HEK293 (cell line): ENCODE measurements around the gene ESPL1.

ENCODE experiments used
- CTCF ChIA-PET: fragments of 350-600 bp; formaldehyde crosslinking; extraction: SDS; loops from one replicate; lab custom pipeline; 2021; ENCODE audit warnings: antibody characterized with exemption; lab: Yijun Ruan, JAX
- POLR2A ChIA-PET: fragments of 300-600 bp; formaldehyde crosslinking; extraction: SDS; loops from one replicate; lab custom pipeline; 2020; ENCODE audit warnings: antibody characterized with exemption, inconsistent platforms; lab: Yijun Ruan, JAX
- H3K27ac ChIP-seq: fragments of 200-500 bp; sonication (Bioruptor generic); 2 replicates; pipeline ENCODE4 v1.5.1; 2014; ENCODE audit warnings: low read depth, low read length, control low read depth, inconsistent platforms; ENCODE audit errors: extremely low read depth
- H3K36me3 ChIP-seq, 2 experiments: fragments of 200-500 bp in 1 of 2; sonication (Bioruptor generic) in 1 of 2; 1 replicate in 1 of 2; 2 replicates in 1 of 2; pipeline ENCODE4 v1.5.1; 2014 to 2017; ENCODE audit warnings: inconsistent platforms in 2 of 2, low read length in 2 of 2; ENCODE audit not compliant: control insufficient read depth in 2 of 2, insufficient read depth in 1 of 2
- H3K4me1 ChIP-seq: fragments of 200-500 bp; sonication (Bioruptor generic); 2 replicates; pipeline ENCODE4 v1.5.1; 2014; ENCODE audit warnings: mild to moderate bottlenecking, low read length, inconsistent platforms; ENCODE audit not compliant: control insufficient read depth, insufficient read depth
- H3K4me3 ChIP-seq: 2 replicates; pipeline ENCODE4 v1.5.1; 2011; ENCODE audit warnings: low read depth, mild to moderate bottlenecking, control low read depth, low read length, moderate library complexity
- H3K9me3 ChIP-seq: fragments of 200-500 bp; sonication (Bioruptor generic); 2 replicates; pipeline ENCODE4 v1.5.1; 2014; ENCODE audit warnings: low read depth, low read length, inconsistent platforms; ENCODE audit not compliant: control insufficient read depth, insufficient read depth
- EGR2 ChIP-seq: fragments of 450-650 bp; formaldehyde crosslinking; IDR thresholded peaks from 2 replicates; pipeline ENCODE4 v1.5.1; 2016; ENCODE audit warnings: low read depth, missing biosample characterization, missing genetic modification characterization
- GLIS2 ChIP-seq: fragments of 450-650 bp; formaldehyde crosslinking; IDR thresholded peaks from 2 replicates; pipeline ENCODE4 v1.5.1; 2016; ENCODE audit warnings: missing biosample characterization, missing genetic modification characterization
- KLF16 ChIP-seq: fragments of 450-650 bp; formaldehyde crosslinking; IDR thresholded peaks from 2 replicates; pipeline ENCODE4 v1.5.1; 2017; ENCODE audit warnings: missing biosample characterization, missing genetic modification characterization
- KLF9 ChIP-seq: fragments of 450-650 bp; formaldehyde crosslinking; IDR thresholded peaks from 2 replicates; pipeline ENCODE4 v1.5.1; 2016; ENCODE audit warnings: missing biosample characterization, missing genetic modification characterization, low read depth
- OSR2 ChIP-seq: fragments of 450-650 bp; formaldehyde crosslinking; IDR thresholded peaks from 2 replicates; pipeline ENCODE4 v1.5.1; 2016; ENCODE audit warnings: missing biosample characterization, missing genetic modification characterization
- ZBTB20 ChIP-seq: fragments of 450-650 bp; formaldehyde crosslinking; IDR thresholded peaks from 2 replicates; pipeline ENCODE4 v1.5.1; 2016; ENCODE audit warnings: missing biosample characterization, missing genetic modification characterization
- ZFP37 ChIP-seq: fragments of 450-650 bp; formaldehyde crosslinking; IDR thresholded peaks from 2 replicates; pipeline ENCODE4 v1.5.1; 2016; ENCODE audit warnings: missing biosample characterization, missing genetic modification characterization
- ZNF140 ChIP-seq: fragments of 450-650 bp; formaldehyde crosslinking; IDR thresholded peaks from 2 replicates; pipeline ENCODE4 v1.5.1; 2016; ENCODE audit warnings: missing biosample characterization, missing genetic modification characterization
- ZNF184 ChIP-seq: fragments of 450-650 bp; IDR thresholded peaks from 2 replicates; pipeline ENCODE4 v1.5.1; 2018; ENCODE audit warnings: missing biosample characterization, mild to moderate bottlenecking, missing genetic modification characterization
- ZNF19 ChIP-seq: fragments of 450-650 bp; formaldehyde crosslinking; IDR thresholded peaks from 2 replicates; pipeline ENCODE4; 2016; ENCODE audit warnings: missing biosample characterization, missing genetic modification characterization, low read depth
- ZNF223 ChIP-seq: fragments of 450-650 bp; formaldehyde crosslinking; IDR thresholded peaks from 2 replicates; pipeline ENCODE4 v1.5.1; 2016; ENCODE audit warnings: missing biosample characterization, missing genetic modification characterization
- ZNF335 ChIP-seq: fragments of 450-650 bp; formaldehyde crosslinking; conservative IDR thresholded peaks from 2 replicates; pipeline ENCODE4 v1.5.1; 2016; ENCODE audit warnings: missing biosample characterization, missing genetic modification characterization
- ZNF354C ChIP-seq: fragments of 450-650 bp; formaldehyde crosslinking; IDR thresholded peaks from 2 replicates; pipeline ENCODE4 v1.5.1; 2016; ENCODE audit warnings: missing biosample characterization, missing genetic modification characterization, low read depth, borderline replicate concordance
- ZNF549 ChIP-seq: fragments of 450-650 bp; IDR thresholded peaks from 2 replicates; pipeline ENCODE4 v1.5.1; 2018; ENCODE audit warnings: missing biosample characterization, missing genetic modification characterization, mild to moderate bottlenecking, inconsistent platforms, moderate library complexity
- ZNF558 ChIP-seq: fragments of 450-650 bp; formaldehyde crosslinking; IDR thresholded peaks from 2 replicates; pipeline ENCODE4 v1.5.1; 2016; ENCODE audit warnings: missing biosample characterization, missing genetic modification characterization
- ZNF596 ChIP-seq: fragments of 450-650 bp; IDR thresholded peaks from 2 replicates; pipeline ENCODE4 v1.5.0; 2018; ENCODE audit warnings: missing biosample characterization, mild to moderate bottlenecking, missing genetic modification characterization, moderate library complexity
- ZNF600 ChIP-seq: fragments of 450-650 bp; formaldehyde crosslinking; IDR thresholded peaks from 2 replicates; pipeline ENCODE4 v1.5.1; 2016; ENCODE audit warnings: missing biosample characterization, missing genetic modification characterization
- ZNF777 ChIP-seq: fragments of 450-650 bp; formaldehyde crosslinking; IDR thresholded peaks from 2 replicates; pipeline ENCODE4 v1.5.1; 2017; ENCODE audit warnings: missing biosample characterization, missing genetic modification characterization, borderline replicate concordance
- ZNF830 ChIP-seq: fragments of 450-650 bp; IDR thresholded peaks from 2 replicates; pipeline ENCODE4 v1.5.0; 2018; ENCODE audit warnings: missing biosample characterization, missing genetic modification characterization, low read depth, mild to moderate bottlenecking, moderate library complexity
- TF ChIP-seq, protein P1 (sequence below): fragments of 450-650 bp; formaldehyde crosslinking; IDR thresholded peaks from 2 replicates; pipeline ENCODE4 v1.5.1; 2016; ENCODE audit warnings: missing biosample characterization, missing genetic modification characterization, low read depth
- TF ChIP-seq, protein P2 (sequence below): fragments of 450-650 bp; formaldehyde crosslinking; IDR thresholded peaks from 2 replicates; pipeline ENCODE4 v1.5.1; 2017; ENCODE audit warnings: missing biosample characterization, missing genetic modification characterization
- TF ChIP-seq, protein P3 (sequence below): fragments of 450-650 bp; formaldehyde crosslinking; IDR thresholded peaks from 2 replicates; pipeline ENCODE4 v1.5.1; 2016; ENCODE audit warnings: missing biosample characterization, missing genetic modification characterization
- TF ChIP-seq, protein P4 (sequence below): fragments of 450-650 bp; formaldehyde crosslinking; IDR thresholded peaks from 2 replicates; pipeline ENCODE4 v1.5.1; 2016; ENCODE audit warnings: missing biosample characterization, missing genetic modification characterization
- TF ChIP-seq, protein P5 (sequence below): fragments of 450-650 bp; formaldehyde crosslinking; IDR thresholded peaks from 2 replicates; pipeline ENCODE4 v1.5.1; 2017; ENCODE audit warnings: missing biosample characterization, missing genetic modification characterization

Gene ESPL1

DNA sequence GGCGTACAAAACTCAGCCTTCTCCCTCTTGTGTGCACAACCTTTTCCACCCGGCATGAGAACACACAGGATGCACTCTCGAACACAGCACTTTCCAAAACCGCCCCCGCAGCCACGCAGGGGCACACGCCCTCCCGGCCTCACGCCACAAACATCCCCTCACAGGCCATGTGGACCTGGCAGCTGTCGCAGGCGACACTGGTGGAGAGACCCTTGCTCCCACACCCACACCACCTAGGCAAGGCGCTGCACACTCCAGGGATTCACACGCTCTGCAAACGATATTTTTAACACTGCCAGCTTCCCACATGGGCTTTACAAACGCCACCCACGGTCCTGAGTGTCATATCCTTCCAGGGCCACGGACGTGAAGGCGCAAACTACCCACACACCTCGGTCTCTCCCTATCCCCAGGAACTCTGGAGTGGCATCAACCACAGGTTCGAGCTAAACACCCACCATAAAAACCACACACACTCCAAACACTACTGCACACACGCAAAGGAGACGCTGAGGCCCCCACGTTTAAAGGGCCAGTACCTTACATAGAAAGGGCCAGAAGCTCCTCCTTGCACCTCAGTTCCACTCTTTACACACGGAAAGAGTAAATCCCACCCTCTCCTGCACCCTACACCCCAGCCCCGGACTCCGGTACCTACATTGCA lies 48.7 kb upstream of the ESPL1 start (continued):
- TF ChIP-seq ZNF777 (tag by site-specific recombination) (no peak), ZNF140 (tag by site-specific recombination) (no peak), EGR2 (tag by site-specific recombination) (peak; percentile 99)
- TF ChIP-seq, all 188 proteins: peak for 17

DNA sequence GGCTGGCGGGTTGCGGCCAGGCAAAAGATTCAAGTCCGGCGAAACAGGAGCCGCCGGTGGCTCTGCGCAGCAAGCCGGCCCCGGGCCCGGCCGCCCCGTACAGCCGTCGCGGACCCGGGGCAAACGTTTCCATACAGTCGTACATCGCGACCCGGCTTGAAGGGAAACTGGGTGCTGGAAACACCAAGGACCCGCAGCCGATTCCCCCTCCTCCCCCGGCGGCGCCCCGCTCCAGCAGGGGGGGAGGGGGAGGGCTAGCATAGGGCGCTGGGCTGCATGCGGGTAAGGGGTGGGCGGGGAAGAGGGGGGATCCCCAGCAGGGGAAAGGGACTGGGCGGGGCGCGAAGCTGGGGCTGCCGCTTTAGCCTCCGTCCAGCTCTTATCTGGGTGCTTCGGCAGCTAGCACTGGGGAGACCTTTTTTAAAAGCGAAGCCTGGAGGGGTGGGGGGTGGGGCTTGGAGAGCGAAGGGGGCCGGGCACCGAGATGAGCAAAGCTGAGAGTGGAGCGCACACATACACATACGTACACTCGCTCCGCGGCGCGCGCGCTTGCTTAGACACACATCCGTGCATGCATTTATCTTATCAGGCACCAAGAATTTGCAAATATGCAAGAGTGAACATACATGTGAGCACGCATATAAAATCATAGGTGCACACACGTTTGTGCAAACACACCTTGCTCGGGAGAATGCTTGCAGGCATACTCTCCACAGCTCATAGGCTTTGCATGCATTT lies 48.0 kb upstream of the ESPL1 start:
- Histone ChIP-seq H3K9me3 (no peaks in the 10 kb centered on the region), H3K36me3 (peaks cover 0 to 2% of the 10 kb centered on the region in 2 experiments; a peak in 1 of 3 replicates), H3K4me3 (peak overlapping the region; percentile 28), H3K4me1 (peaks cover 4% of the 10 kb centered on the region), H3K27ac (peak overlapping the region; percentile 13; the same call in 1 of the 2 replicates)
- 0 out of 2 replicates have a peak, but pooled peaks have one; percentile 3 for TF ChIP-seq ZNF335
- TF ChIP-seq, protein P1, sequence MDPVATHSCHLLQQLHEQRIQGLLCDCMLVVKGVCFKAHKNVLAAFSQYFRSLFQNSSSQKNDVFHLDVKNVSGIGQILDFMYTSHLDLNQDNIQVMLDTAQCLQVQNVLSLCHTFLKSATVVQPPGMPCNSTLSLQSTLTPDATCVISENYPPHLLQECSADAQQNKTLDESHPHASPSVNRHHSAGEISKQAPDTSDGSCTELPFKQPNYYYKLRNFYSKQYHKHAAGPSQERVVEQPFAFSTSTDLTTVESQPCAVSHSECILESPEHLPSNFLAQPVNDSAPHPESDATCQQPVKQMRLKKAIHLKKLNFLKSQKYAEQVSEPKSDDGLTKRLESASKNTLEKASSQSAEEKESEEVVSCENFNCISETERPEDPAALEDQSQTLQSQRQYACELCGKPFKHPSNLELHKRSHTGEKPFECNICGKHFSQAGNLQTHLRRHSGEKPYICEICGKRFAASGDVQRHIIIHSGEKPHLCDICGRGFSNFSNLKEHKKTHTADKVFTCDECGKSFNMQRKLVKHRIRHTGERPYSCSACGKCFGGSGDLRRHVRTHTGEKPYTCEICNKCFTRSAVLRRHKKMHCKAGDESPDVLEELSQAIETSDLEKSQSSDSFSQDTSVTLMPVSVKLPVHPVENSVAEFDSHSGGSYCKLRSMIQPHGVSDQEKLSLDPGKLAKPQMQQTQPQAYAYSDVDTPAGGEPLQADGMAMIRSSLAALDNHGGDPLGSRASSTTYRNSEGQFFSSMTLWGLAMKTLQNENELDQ (tag by site-specific recombination) = no peak
- TF ChIP-seq ZNF223 (tag by site-specific recombination) = no peak
- 0 out of 2 replicates have a peak, but pooled peaks have one; percentile 2 for TF ChIP-seq ZFP37 (tag by site-specific recombination)
- TF ChIP-seq ZNF549 (tag by site-specific recombination) = no peak
- no peak for TF ChIP-seq ZNF777 (tag by site-specific recombination)
- 0 out of 2 replicates have a peak, but pooled peaks have one; percentile 4 for TF ChIP-seq OSR2
- TF ChIP-seq ZNF830 = no peak
- peak; percentile 4; the same call in 1 of the 2 replicates for TF ChIP-seq ZNF140 (tag by site-specific recombination)
- TF ChIP-seq ZNF184 (tag by site-specific recombination) = no peak
- TF ChIP-seq ZBTB20 = 0 out of 2 replicates have a peak, but pooled peaks have one; percentile 2
- TF ChIP-seq, protein P2, sequence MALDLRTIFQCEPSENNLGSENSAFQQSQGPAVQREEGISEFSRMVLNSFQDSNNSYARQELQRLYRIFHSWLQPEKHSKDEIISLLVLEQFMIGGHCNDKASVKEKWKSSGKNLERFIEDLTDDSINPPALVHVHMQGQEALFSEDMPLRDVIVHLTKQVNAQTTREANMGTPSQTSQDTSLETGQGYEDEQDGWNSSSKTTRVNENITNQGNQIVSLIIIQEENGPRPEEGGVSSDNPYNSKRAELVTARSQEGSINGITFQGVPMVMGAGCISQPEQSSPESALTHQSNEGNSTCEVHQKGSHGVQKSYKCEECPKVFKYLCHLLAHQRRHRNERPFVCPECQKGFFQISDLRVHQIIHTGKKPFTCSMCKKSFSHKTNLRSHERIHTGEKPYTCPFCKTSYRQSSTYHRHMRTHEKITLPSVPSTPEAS = peak; percentile 66
- TF ChIP-seq KLF16 (tag by site-specific recombination) = no peak
- TF ChIP-seq ZNF354C (tag by site-specific recombination) = no peak
- TF ChIP-seq, protein P3, sequence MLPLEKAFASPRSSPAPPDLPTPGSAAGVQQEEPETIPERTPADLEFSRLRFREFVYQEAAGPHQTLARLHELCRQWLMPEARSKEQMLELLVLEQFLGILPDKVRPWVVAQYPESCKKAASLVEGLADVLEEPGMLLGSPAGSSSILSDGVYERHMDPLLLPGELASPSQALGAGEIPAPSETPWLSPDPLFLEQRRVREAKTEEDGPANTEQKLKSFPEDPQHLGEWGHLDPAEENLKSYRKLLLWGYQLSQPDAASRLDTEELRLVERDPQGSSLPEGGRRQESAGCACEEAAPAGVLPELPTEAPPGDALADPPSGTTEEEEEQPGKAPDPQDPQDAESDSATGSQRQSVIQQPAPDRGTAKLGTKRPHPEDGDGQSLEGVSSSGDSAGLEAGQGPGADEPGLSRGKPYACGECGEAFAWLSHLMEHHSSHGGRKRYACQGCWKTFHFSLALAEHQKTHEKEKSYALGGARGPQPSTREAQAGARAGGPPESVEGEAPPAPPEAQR (tag by site-specific recombination) = no peak
- TF ChIP-seq, protein P4, sequence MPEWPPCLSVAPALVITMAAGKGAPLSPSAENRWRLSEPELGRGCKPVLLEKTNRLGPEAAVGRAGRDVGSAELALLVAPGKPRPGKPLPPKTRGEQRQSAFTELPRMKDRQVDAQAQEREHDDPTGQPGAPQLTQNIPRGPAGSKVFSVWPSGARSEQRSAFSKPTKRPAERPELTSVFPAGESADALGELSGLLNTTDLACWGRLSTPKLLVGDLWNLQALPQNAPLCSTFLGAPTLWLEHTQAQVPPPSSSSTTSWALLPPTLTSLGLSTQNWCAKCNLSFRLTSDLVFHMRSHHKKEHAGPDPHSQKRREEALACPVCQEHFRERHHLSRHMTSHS (tag by site-specific recombination) = no peak
- no peak for TF ChIP-seq ZNF558
- peak; percentile 44; the same call in 1 of the 2 replicates for TF ChIP-seq ZNF600 (tag by site-specific recombination)
- TF ChIP-seq, protein P5, sequence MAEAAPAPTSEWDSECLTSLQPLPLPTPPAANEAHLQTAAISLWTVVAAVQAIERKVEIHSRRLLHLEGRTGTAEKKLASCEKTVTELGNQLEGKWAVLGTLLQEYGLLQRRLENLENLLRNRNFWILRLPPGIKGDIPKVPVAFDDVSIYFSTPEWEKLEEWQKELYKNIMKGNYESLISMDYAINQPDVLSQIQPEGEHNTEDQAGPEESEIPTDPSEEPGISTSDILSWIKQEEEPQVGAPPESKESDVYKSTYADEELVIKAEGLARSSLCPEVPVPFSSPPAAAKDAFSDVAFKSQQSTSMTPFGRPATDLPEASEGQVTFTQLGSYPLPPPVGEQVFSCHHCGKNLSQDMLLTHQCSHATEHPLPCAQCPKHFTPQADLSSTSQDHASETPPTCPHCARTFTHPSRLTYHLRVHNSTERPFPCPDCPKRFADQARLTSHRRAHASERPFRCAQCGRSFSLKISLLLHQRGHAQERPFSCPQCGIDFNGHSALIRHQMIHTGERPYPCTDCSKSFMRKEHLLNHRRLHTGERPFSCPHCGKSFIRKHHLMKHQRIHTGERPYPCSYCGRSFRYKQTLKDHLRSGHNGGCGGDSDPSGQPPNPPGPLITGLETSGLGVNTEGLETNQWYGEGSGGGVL (tag by site-specific recombination) = peak; percentile 85
- no peak for TF ChIP-seq ZNF19 (tag by site-specific recombination)
- peak; percentile 35 for TF ChIP-seq KLF9
- TF ChIP-seq GLIS2 (tag by site-specific recombination) = 0 out of 2 replicates have a peak, but pooled peaks have one; percentile 29
- no peak for TF ChIP-seq ZNF596 (tag by site-specific recombination)
- ChIA-PET CTCF (interaction anchor here (0.5 to 1.6 kb wide), 6 partner anchors 8 to 101 kb away, joined by 3 to 5 read pairs (median 4); partner anchors contain the start of genes AAAS and PFDN5), POLR2A (interaction anchor here (0.6 to 2.5 kb wide), 20 partner anchors 8 to 214 kb away, joined by 3 to 9 read pairs (median 4); partner anchors contain the start of genes AAAS, EIF4B, ESPL1 and MYG1)
